ENCODE measurements around the gene PGAM5. TPM values are rescaled to one million over a fixed set of nuclear protein-coding genes. Genes with fewer than 3 reads are reported as not detected.

Gene PGAM5
- polyA plus RNA-seq, 1 of the 3 experiments (the other 2 are of a cell fraction): 22.5 TPM

DNA sequence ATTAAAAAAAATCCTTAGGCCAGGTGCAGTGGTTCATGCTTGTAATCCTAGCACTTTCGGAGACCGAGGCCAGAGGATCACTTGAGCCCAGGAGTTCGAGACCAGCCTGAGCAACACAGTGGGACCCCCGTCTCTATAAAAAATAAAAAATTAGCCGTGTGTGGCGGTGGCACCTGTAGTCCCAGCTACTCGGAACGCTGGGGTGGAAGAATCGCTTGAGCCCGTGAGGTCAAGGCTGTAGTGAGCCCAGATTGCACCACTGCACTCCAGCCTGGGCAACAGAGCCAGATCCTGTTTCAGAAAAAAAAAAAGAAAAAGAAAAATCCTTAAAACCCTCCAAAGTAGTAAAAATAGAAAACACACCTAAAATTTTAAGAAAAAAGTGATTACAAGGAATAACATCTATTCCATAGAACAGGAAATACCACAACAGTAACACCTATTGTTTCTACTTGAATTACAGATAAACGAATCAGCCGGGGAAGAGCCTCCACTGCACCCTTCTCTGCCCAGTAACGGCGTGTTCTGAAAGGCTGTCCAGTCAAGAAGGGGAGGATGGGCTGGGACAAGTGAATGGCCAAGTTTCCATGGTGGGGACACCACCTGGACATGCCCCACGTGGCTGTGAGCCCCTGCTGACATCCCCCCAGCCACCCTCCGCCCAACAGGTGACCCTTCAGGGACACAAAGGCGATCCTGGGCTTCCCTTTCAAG lies 41.3 kb upstream of the PGAM5 start:
- no peak overlapping the region for H2AFZ ChIP-seq (ENCODE audit: low read depth)
- H3K9me2 ChIP-seq: no peaks in the 10 kb centered on the region
- H3K9ac ChIP-seq: no peak overlapping the region
- 93% methylated on average over 17 of the region's 17 CpGs for WGBS (ENCODE audit: low lambda C conversion rate)
- ChIA-PET POLR2A (interaction anchor here (0.7 kb wide), 1 partner anchor 40 kb away, joined by 4 read pairs; no protein-coding TSS in a partner anchor), CTCF (interaction anchor here (1.2 to 1.6 kb wide), 3 partner anchors 31 to 70 kb away, joined by 3 to 5 read pairs (median 4); no protein-coding TSS in a partner anchor)
- no peak overlapping the region for H3K27ac ChIP-seq (ENCODE audit: low read depth in 2 of 2, low read length in 1 of 2)
- no peaks in the 10 kb centered on the region for H3K9me3 ChIP-seq
- TF ChIP-seq, protein P1, sequence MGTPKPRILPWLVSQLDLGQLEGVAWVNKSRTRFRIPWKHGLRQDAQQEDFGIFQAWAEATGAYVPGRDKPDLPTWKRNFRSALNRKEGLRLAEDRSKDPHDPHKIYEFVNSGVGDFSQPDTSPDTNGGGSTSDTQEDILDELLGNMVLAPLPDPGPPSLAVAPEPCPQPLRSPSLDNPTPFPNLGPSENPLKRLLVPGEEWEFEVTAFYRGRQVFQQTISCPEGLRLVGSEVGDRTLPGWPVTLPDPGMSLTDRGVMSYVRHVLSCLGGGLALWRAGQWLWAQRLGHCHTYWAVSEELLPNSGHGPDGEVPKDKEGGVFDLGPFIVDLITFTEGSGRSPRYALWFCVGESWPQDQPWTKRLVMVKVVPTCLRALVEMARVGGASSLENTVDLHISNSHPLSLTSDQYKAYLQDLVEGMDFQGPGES (IDR thresholded peaks at IDR 0.05; ENCODE audit: low read depth, low read length): no peak
- TF ChIP-seq YY1 (IDR thresholded peaks at IDR 0.05; ENCODE audit: low read depth): no peak
- TF ChIP-seq, protein P2, sequence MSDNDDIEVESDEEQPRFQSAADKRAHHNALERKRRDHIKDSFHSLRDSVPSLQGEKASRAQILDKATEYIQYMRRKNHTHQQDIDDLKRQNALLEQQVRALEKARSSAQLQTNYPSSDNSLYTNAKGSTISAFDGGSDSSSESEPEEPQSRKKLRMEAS (IDR thresholded peaks at IDR 0.05; ENCODE audit: low read depth): no peak
- TF ChIP-seq RXRA (IDR thresholded peaks at IDR 0.05; ENCODE audit: borderline replicate concordance, low read depth): no peak
- TF ChIP-seq MXI1 (IDR thresholded peaks at IDR 0.05; ENCODE audit: low read depth, low read length): no peak
- no peak for TF ChIP-seq GABPA (IDR thresholded peaks at IDR 0.05; ENCODE audit: low read depth)
- TF ChIP-seq JUND (IDR thresholded peaks at IDR 0.05): no peak
- TF ChIP-seq, protein P3, sequence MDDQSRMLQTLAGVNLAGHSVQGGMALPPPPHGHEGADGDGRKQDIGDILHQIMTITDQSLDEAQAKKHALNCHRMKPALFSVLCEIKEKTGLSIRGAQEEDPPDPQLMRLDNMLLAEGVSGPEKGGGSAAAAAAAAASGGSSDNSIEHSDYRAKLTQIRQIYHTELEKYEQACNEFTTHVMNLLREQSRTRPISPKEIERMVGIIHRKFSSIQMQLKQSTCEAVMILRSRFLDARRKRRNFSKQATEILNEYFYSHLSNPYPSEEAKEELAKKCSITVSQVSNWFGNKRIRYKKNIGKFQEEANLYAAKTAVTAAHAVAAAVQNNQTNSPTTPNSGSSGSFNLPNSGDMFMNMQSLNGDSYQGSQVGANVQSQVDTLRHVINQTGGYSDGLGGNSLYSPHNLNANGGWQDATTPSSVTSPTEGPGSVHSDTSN (IDR thresholded peaks at IDR 0.05): no peak
- TF ChIP-seq SMC3 (IDR thresholded peaks at IDR 0.05; ENCODE audit: low read depth, low read length): no peak
- no peak for TF ChIP-seq GATA2 (CRISPR knock-in tag; IDR thresholded peaks at IDR 0.05)
- TF ChIP-seq RAD21 (IDR thresholded peaks at IDR 0.05; ENCODE audit: low read length): no peak
- TF ChIP-seq NFIC (IDR thresholded peaks at IDR 0.05; ENCODE audit: borderline replicate concordance): no peak
- no peak for TF ChIP-seq NRF1 (IDR thresholded peaks at IDR 0.05; ENCODE audit: low read depth, low read length)
- TF ChIP-seq, protein P4, sequence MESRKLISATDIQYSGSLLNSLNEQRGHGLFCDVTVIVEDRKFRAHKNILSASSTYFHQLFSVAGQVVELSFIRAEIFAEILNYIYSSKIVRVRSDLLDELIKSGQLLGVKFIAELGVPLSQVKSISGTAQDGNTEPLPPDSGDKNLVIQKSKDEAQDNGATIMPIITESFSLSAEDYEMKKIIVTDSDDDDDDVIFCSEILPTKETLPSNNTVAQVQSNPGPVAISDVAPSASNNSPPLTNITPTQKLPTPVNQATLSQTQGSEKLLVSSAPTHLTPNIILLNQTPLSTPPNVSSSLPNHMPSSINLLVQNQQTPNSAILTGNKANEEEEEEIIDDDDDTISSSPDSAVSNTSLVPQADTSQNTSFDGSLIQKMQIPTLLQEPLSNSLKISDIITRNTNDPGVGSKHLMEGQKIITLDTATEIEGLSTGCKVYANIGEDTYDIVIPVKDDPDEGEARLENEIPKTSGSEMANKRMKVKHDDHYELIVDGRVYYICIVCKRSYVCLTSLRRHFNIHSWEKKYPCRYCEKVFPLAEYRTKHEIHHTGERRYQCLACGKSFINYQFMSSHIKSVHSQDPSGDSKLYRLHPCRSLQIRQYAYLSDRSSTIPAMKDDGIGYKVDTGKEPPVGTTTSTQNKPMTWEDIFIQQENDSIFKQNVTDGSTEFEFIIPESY (IDR thresholded peaks at IDR 0.05; ENCODE audit: borderline replicate concordance, low read depth): no peak
- TF ChIP-seq TCF12 (IDR thresholded peaks at IDR 0.05): no peak
- no peaks in the 10 kb centered on the region for H3K27me3 ChIP-seq (ENCODE audit: insufficient read depth)
- H3K4me2 ChIP-seq: no peak overlapping the region
- peaks cover 13 to 39% of the 10 kb centered on the region in 2 experiments for H3K36me3 ChIP-seq (replicated peaks in 1 of 2; ENCODE audit: control insufficient read depth in 1 of 2, insufficient read depth in 2 of 2, low read length in 1 of 2)
- no peaks in the 10 kb centered on the region for H3K79me2 ChIP-seq (ENCODE audit: insufficient read depth)
- no peaks in the 10 kb centered on the region for H3K4me1 ChIP-seq (ENCODE audit: control insufficient read depth in 1 of 2, insufficient read depth in 2 of 2, low read depth in 1 of 2, low read length in 1 of 2)
- no peak overlapping the region for H3K4me3 ChIP-seq (ENCODE audit: low read depth in 2 of 2, low read length in 1 of 2)
- H4K20me1 ChIP-seq (ENCODE audit: insufficient read depth): no peaks in the 10 kb centered on the region
- no peak for DNase-seq
- no peaks in the 10 kb centered on the region for H3F3A ChIP-seq (replicated peaks; ENCODE audit: insufficient read depth)
